ENCODE measurements around the gene G3BP1. TPM values are rescaled to one million over a fixed set of nuclear protein-coding genes. Genes with fewer than 3 reads are reported as not detected.

The G3BP1 gene
- total and polyA plus RNA-seq, 9 of the 15 experiments (the other 6 are each of a cell fraction or from before 2014, with no cell fraction given), result 54.7 to 264 (median 105) TPM

DNA sequence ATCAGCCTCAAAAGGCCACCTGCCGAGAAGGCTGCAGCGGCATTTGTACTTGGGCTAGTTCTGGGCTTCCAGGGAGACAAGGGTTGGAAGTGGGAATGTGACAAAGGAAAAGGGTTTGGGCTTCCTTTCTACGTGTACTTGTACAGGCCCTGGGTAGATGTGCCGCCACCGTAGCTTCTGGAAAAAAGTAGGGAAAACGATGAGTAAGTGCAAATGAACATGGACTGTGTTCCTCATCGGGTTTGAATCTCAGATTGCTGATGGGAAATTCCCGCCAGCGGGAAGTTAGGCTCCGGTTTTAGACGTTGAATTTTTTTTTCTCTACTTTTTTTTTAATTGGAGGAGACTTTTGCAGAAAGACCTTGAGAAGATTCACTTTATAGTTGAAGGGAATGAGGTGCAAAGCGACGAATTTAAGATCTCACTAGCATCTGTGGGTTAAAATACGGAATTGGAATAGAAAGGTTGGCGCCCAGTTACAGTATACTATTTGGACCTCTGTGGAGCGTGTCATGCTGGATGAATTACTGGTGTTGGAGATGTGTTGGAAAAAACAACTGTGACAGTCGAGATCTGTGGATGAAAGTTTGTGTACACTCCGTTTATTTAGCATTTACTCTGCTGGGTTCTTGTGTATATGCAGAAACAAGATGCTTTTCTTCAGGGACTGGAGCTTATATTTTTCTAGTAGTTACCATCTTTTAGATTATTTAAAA lies 1.2 kb downstream of the G3BP1 start:
- Histone ChIP-seq H3K79me2 (ENCODE audit: control insufficient read depth, insufficient read depth, low read length) (peaks cover 78% of the 10 kb centered on the region), H3K36me3 (ENCODE audit: control insufficient read depth, insufficient read depth, low read length) (peaks cover 55% of the 10 kb centered on the region), H3K4me2 (ENCODE audit: insufficient read depth, low read length) (peak overlapping the region; percentile 98), H3K4me1 (replicated peaks in 1 of 2; ENCODE audit: control insufficient read depth in 2 of 2, insufficient read depth in 2 of 2, low read length in 2 of 2) (peaks cover 12 to 19% of the 10 kb centered on the region in 2 experiments; a peak in 4 of 5 replicates), H3K9me1 (ENCODE audit: control insufficient read depth, insufficient read depth, low read length) (no peaks in the 10 kb centered on the region), H3K4me3 (peak overlapping the region; percentile 90), H4K20me1 (replicated peaks; ENCODE audit: control insufficient read depth, insufficient read depth, low read length) (peaks cover 47% of the 10 kb centered on the region), H2AFZ (ENCODE audit: low read depth, low read length) (no peak overlapping the region), H3K27ac (ENCODE audit: extremely low read depth, low read depth, low read length) (peak overlapping the region; percentile 91), H3K27me3 (ENCODE audit: control insufficient read depth in 2 of 2, insufficient read depth in 2 of 2, low read length in 2 of 2) (no peaks in the 10 kb centered on the region), H3K9me3 (replicated peaks; ENCODE audit: control insufficient read depth, insufficient read depth, low read depth, low read length) (no peaks in the 10 kb centered on the region), H3K9ac (ENCODE audit: insufficient read depth in 1 of 2, low read depth in 2 of 2, low read length in 2 of 2) (peak overlapping the region; percentile 94 to 96)
- under 1% methylated on average over 18 of the region's 18 CpGs for WGBS (ENCODE audit: insufficient coverage, low coverage, missing lambda C conversion rate)
- DNase-seq (ENCODE audit: extremely low read depth in 1 of 4, low spot score in 3 of 4) (no peak), ATAC-seq (no peak), FAIRE-seq (no peak)
- ChIA-PET POLR2A (interaction anchor here (0.6 to 5.1 kb wide), 8 partner anchors 9 to 115 kb away, joined by 3 to 56 read pairs (median 8); partner anchors contain the start of gene ATOX1), CTCF (ENCODE audit: low intra/inter-chr PET ratio) (no interaction called here)
- BruUV-seq (replicated peaks), result TSS peak; percentile 47
- in situ Hi-C loops (cut with MboI), result no loop called here
- intact Hi-C loops (cut with micrococcal nuclease), result loop anchor here (1.0 to 5.0 kb wide), 2 partner anchors 7 to 326 kb away; partner anchors contain the start of gene SLC36A1
- TF ChIP-seq, protein P1, sequence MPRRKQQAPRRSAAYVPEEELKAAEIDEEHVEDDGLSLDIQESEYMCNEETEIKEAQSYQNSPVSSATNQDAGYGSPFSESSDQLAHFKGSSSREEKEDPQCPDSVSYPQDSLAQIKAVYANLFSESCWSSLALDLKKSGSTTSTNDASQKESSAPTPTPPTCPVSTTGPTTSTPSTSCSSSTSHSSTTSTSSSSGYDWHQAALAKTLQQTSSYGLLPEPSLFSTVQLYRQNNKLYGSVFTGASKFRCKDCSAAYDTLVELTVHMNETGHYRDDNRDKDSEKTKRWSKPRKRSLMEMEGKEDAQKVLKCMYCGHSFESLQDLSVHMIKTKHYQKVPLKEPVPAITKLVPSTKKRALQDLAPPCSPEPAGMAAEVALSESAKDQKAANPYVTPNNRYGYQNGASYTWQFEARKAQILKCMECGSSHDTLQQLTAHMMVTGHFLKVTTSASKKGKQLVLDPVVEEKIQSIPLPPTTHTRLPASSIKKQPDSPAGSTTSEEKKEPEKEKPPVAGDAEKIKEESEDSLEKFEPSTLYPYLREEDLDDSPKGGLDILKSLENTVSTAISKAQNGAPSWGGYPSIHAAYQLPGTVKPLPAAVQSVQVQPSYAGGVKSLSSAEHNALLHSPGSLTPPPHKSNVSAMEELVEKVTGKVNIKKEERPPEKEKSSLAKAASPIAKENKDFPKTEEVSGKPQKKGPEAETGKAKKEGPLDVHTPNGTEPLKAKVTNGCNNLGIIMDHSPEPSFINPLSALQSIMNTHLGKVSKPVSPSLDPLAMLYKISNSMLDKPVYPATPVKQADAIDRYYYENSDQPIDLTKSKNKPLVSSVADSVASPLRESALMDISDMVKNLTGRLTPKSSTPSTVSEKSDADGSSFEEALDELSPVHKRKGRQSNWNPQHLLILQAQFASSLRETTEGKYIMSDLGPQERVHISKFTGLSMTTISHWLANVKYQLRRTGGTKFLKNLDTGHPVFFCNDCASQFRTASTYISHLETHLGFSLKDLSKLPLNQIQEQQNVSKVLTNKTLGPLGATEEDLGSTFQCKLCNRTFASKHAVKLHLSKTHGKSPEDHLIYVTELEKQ (CRISPR knock-in tag; IDR thresholded peaks at IDR 0.05), result no peak
- TF ChIP-seq, protein P2, sequence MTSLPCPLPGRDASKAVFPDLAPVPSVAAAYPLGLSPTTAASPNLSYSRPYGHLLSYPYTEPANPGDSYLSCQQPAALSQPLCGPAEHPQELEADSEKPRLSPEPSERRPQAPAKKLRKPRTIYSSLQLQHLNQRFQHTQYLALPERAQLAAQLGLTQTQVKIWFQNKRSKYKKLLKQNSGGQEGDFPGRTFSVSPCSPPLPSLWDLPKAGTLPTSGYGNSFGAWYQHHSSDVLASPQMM (CRISPR knock-in tag; IDR thresholded peaks at IDR 0.05), result no peak
- TF ChIP-seq, protein P3, sequence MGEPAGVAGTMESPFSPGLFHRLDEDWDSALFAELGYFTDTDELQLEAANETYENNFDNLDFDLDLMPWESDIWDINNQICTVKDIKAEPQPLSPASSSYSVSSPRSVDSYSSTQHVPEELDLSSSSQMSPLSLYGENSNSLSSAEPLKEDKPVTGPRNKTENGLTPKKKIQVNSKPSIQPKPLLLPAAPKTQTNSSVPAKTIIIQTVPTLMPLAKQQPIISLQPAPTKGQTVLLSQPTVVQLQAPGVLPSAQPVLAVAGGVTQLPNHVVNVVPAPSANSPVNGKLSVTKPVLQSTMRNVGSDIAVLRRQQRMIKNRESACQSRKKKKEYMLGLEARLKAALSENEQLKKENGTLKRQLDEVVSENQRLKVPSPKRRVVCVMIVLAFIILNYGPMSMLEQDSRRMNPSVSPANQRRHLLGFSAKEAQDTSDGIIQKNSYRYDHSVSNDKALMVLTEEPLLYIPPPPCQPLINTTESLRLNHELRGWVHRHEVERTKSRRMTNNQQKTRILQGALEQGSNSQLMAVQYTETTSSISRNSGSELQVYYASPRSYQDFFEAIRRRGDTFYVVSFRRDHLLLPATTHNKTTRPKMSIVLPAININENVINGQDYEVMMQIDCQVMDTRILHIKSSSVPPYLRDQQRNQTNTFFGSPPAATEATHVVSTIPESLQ (CRISPR knock-in tag; IDR thresholded peaks at IDR 0.05), result no peak
- TF ChIP-seq, protein P4, sequence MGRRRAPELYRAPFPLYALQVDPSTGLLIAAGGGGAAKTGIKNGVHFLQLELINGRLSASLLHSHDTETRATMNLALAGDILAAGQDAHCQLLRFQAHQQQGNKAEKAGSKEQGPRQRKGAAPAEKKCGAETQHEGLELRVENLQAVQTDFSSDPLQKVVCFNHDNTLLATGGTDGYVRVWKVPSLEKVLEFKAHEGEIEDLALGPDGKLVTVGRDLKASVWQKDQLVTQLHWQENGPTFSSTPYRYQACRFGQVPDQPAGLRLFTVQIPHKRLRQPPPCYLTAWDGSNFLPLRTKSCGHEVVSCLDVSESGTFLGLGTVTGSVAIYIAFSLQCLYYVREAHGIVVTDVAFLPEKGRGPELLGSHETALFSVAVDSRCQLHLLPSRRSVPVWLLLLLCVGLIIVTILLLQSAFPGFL (CRISPR knock-in tag; IDR thresholded peaks at IDR 0.05), result 0 out of 2 replicates have a peak, but pooled peaks have one; percentile 13
- TF ChIP-seq MAZ (CRISPR knock-in tag; conservative IDR thresholded peaks at IDR 0.05 in 1 of 2, IDR thresholded peaks at IDR 0.05 in 1 of 2) (no peak), JUN (IDR thresholded peaks at IDR 0.05; ENCODE audit: borderline replicate concordance, low read depth, low read length) (no peak), JUN (CRISPR knock-in tag; IDR thresholded peaks at IDR 0.05; ENCODE audit: borderline replicate concordance) (0 out of 2 replicates have a peak, but pooled peaks have one; percentile 10), NCOA2 (IDR thresholded peaks at IDR 0.05; ENCODE audit: partially characterized antibody in 2 of 2) (no peak)
- TF ChIP-seq, protein P5, sequence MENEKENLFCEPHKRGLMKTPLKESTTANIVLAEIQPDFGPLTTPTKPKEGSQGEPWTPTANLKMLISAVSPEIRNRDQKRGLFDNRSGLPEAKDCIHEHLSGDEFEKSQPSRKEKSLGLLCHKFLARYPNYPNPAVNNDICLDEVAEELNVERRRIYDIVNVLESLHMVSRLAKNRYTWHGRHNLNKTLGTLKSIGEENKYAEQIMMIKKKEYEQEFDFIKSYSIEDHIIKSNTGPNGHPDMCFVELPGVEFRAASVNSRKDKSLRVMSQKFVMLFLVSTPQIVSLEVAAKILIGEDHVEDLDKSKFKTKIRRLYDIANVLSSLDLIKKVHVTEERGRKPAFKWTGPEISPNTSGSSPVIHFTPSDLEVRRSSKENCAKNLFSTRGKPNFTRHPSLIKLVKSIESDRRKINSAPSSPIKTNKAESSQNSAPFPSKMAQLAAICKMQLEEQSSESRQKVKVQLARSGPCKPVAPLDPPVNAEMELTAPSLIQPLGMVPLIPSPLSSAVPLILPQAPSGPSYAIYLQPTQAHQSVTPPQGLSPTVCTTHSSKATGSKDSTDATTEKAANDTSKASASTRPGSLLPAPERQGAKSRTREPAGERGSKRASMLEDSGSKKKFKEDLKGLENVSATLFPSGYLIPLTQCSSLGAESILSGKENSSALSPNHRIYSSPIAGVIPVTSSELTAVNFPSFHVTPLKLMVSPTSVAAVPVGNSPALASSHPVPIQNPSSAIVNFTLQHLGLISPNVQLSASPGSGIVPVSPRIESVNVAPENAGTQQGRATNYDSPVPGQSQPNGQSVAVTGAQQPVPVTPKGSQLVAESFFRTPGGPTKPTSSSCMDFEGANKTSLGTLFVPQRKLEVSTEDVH (IDR thresholded peaks at IDR 0.05; ENCODE audit: low read depth, partially characterized antibody), result peak; percentile 19

Data from K562 (cell line).